Natural killer cell treated with Interleukin-12 subunit alpha and Interleukin-12 subunit beta and Interleukin-15 and Interleukin-18, amount 100 ng/mL, for 72 hours (primary cell): ENCODE measurements around the gene SHISA5. TPM values are rescaled to one million over a fixed set of nuclear protein-coding genes. Genes with fewer than 3 reads are reported as not detected.
"Not testable (repeated sequence)": the region's sequence is repeated elsewhere in the genome, so short reads cannot be mapped to it uniquely, and the experiment has no call there.

Experiments
- ATAC-seq, 2 donors: fragments of 150-1000 bp; cut with Tn5 transposase in 1 of 2; sonication (Bioruptor Pico), chemical (Tn5 transposase) in 1 of 2; 2 replicates each; pipeline ENCODE4 v1.10.0; 2021
- DNase-seq: peaks from one replicate; pipeline ENCODE4 v3.0.0; 2022; ENCODE audit warnings: low spot score
- H3K27ac Mint-ChIP-seq, 2 donors: 1 replicate in 1 of 2; 2 replicates in 1 of 2; pipeline ENCODE4 v1.8.0; 2022; ENCODE audit warnings: mixed read lengths in 2 of 2, mild to moderate bottlenecking in 1 of 2, moderate library complexity in 1 of 2
- H3K27me3 Mint-ChIP-seq, 2 donors: 1 replicate in 1 of 2; 2 replicates in 1 of 2; pipeline ENCODE4 v1.8.0; 2022; ENCODE audit warnings: mixed read lengths in 2 of 2
- H3K36me3 Mint-ChIP-seq: one replicate; pipeline ENCODE4 v1.8.0; 2022; ENCODE audit warnings: mixed read lengths
- H3K4me1 Mint-ChIP-seq, 2 donors: 1 replicate in 1 of 2; 2 replicates in 1 of 2; pipeline ENCODE4 v1.8.0; 2022; ENCODE audit warnings: low read depth in 2 of 2, mixed read lengths in 2 of 2, mild to moderate bottlenecking in 1 of 2
- H3K4me3 Mint-ChIP-seq: one replicate; pipeline ENCODE4 v1.8.0; 2022; ENCODE audit warnings: mixed read lengths
- H3K9me3 Mint-ChIP-seq: 2 replicates; pipeline ENCODE4 v1.8.0; 2022; ENCODE audit warnings: mixed read lengths
- total RNA-seq, 2 donors: library from RNA; stranded (reverse); gene quantifications; one replicate each; pipeline ENCODE4 v1.2.3, GENCODE V29; 2022

Gene SHISA5
- total RNA-seq, 2 donors from 2014 or later, result 88.4 to 126 TPM

DNA sequence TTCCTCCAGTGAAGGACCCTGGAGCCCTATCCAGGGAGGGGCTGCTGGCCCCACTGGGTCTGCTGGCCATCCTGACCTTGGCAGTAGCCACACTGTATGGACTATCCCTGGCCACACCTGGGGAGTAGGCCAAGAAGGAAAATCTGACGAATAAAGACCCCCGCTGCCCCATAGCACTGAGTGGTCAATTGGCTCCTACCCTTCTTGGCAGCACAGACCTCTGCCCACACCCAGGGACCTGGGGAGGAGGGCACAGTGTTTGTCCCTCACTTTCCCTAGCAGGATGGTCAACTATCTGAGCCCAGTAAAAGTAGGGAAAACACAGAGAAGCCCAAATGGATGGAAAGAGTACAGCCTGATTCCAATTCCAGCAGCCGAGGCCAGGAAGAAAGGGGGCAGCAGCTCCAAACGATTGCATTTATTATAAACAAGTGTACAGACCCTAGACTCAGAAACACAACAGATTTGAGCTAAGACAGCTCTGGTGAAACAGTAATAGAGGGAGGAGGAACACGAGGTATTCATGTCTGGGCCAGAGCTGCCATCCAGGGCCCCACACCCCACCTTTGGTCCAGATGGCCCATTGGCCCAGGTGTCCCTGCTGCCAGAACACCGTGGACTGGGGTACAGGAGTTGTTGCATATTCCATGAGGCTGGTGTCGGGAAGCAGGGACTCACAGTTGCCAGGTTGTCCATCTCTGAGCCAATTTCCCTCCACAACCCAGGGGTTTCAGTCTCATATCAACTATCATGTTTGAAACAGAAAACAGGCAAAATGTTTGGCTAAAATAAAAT lies 36.3 kb downstream of the SHISA5 start:
- H3K36me3 Mint-ChIP-seq, result no peaks in the 10 kb centered on the region
- peak overlapping the region; percentile 96 to 100 for H3K27ac Mint-ChIP-seq
- ATAC-seq (no peak), DNase-seq (no peak)
- no peaks in the 10 kb centered on the region for H3K9me3 Mint-ChIP-seq
- no peaks in the 10 kb centered on the region for H3K27me3 Mint-ChIP-seq
- peaks cover 39 to 41% of the 10 kb centered on the region in 2 donors for H3K4me1 Mint-ChIP-seq
- peak overlapping the region; percentile 92 for H3K4me3 Mint-ChIP-seq

DNA sequence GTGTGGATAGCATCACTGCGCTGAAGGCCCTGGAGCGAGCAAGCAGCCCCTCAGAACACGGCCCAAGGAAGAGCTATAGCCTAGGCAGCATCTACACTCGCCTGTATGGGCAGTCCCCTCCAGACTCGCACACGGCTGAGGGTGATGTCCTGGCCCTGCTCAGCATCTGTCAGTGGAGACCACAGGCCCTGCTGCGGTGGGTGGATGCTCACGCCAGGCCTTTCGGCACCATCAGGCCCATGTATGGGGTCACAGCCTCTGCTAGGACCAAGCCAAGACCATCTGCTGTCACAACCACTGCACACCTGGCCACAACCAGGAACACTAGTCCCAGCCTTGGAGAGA lies 36.9 kb downstream of the SHISA5 start:
- no peak for DNase-seq
- Mint-ChIP-seq H3K27me3 (no peaks in the 10 kb centered on the region), H3K4me1 (peaks cover 39 to 41% of the 10 kb centered on the region in 2 donors), H3K27ac (peak overlapping the region; percentile 96 to 100), H3K9me3 (no peaks in the 10 kb centered on the region), H3K4me3 (peak overlapping the region; percentile 92), H3K36me3 (no peaks in the 10 kb centered on the region)
- no peak for ATAC-seq

DNA sequence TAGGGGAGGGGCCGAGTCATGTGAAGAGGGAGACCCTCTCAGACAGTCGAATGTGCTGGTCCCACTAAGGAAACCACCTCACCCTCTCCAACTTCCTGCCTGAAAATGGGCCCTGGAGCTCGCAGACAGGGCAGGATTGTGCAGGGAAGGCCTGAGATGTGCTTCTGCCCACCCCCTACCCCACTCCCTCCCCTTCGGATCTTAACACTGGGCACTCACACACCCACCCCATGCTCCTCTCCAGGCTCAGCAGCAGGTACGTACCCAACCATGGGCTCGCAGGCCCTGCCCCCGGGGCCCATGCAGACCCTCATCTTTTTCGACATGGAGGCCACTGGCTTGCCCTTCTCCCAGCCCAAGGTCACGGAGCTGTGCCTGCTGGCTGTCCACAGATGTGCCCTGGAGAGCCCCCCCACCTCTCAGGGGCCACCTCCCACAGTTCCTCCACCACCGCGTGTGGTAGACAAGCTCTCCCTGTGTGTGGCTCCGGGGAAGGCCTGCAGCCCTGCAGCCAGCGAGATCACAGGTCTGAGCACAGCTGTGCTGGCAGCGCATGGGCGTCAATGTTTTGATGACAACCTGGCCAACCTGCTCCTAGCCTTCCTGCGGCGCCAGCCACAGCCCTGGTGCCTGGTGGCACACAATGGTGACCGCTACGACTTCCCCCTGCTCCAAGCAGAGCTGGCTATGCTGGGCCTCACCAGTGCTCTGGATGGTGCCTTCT lies 37.4 kb downstream of the SHISA5 start:
- no peaks in the 10 kb centered on the region for H3K36me3 Mint-ChIP-seq
- no peaks in the 10 kb centered on the region for H3K9me3 Mint-ChIP-seq
- no peaks in the 10 kb centered on the region for H3K27me3 Mint-ChIP-seq
- peak overlapping the region; percentile 92 for H3K4me3 Mint-ChIP-seq
- H3K27ac Mint-ChIP-seq, result peak overlapping the region; percentile 96 to 100
- no peak for DNase-seq
- peak; percentile 2 to 43 for ATAC-seq
- peaks cover 39 to 41% of the 10 kb centered on the region in 2 donors for H3K4me1 Mint-ChIP-seq

DNA sequence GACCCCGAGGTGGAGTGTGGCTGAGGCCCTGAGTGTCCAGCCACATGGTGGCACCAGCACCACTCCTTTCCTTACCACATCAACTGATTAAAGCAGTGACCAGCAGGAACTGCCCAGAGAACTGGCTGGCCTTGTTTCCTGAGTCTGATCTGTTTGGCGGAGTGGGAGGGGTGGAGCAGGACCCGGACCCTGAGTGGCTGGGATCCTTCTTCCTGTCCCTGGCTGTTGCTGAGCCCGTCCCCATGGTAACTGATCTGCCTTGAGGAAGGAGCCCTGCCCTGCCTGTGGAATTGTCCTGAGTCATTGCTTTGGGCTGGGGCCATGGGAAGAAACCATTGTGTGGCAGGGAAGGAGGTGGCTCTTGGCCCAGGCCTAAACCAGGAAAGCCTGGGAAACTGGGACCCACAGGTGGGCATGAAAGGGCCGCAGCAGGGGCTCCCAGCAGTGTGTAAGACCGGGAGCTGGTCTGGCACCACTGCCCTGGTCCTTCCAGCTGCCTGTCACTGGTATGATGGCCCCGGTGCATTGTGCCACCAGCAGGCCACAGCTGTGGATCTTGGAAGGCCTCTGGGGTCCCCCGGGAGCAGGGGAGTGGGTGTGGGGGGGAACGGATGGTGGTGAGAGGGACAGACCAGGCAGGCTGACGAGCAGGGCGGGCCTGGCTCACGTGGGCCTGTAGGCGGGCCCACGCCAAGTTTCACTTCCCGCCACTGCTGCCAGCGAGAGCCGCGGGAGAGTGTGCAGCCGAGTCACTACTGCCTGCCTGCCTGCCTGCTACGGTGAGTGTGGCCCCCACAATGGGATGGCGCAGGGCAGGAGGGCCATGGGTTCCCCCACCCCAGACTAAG lies 38.2 kb downstream of the SHISA5 start:
- Mint-ChIP-seq H3K27ac (peak overlapping the region; percentile 96 to 100), H3K9me3 (no peaks in the 10 kb centered on the region), H3K4me1 (peaks cover 39 to 41% of the 10 kb centered on the region in 2 donors), H3K27me3 (no peaks in the 10 kb centered on the region), H3K36me3 (no peaks in the 10 kb centered on the region), H3K4me3 (peak overlapping the region; percentile 92)
- ATAC-seq (peak; percentile 95 to 96), DNase-seq (peak; percentile 87)

DNA sequence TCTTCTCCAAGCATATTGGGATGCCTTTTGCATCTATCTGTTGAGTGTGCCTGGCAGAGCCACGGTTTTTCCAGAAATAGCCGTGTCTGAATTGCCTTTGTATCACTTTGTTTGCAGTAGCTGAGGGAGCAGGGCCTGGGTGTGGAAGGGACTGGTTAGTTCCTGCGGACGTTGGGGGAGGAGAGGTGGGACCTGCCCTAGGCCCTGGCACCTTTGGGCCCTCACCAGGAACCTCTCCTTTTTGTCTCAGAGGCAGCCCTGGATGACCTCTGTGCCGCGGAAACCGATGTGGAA lies 38.8 kb downstream of the SHISA5 start:
- DNase-seq (no peak), ATAC-seq (no peak)
- Mint-ChIP-seq H3K4me3 (peak overlapping the region; percentile 92), H3K9me3 (no peaks in the 10 kb centered on the region), H3K27ac (peak overlapping the region; percentile 96 to 100), H3K4me1 (peaks cover 38% of the 10 kb centered on the region in 2 donors), H3K27me3 (no peaks in the 10 kb centered on the region), H3K36me3 (no peaks in the 10 kb centered on the region)

DNA sequence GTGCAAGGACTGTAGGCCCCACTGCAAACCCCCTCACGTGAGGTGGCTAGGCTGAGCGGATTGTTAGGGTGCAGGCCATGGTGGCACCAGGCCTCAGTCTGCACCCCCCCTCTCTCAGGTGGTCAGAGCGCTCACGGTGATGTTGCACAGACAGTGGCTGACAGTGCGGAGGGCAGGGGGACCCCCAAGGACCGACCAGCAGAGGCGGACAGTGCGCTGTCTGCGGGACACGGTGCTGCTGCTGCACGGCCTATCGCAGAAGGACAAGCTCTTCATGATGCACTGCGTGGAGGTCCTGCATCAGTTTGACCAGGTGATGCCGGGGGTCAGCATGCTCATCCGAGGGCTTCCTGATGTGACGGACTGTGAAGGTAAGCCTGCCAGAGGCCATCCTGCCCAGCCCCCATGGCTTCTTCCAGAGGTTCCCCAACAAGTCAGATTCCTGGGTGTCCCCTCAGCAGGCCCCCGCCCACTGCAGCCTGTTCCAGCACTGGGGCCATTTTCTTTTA lies 39.2 kb downstream of the SHISA5 start:
- Mint-ChIP-seq H3K4me1 (peaks cover 34% of the 10 kb centered on the region in 2 donors), H3K27ac (peak overlapping the region; percentile 96 to 100), H3K36me3 (no peaks in the 10 kb centered on the region), H3K4me3 (peak overlapping the region; percentile 92), H3K27me3 (no peaks in the 10 kb centered on the region), H3K9me3 (no peaks in the 10 kb centered on the region)
- DNase-seq (no peak), ATAC-seq (no peak)

DNA sequence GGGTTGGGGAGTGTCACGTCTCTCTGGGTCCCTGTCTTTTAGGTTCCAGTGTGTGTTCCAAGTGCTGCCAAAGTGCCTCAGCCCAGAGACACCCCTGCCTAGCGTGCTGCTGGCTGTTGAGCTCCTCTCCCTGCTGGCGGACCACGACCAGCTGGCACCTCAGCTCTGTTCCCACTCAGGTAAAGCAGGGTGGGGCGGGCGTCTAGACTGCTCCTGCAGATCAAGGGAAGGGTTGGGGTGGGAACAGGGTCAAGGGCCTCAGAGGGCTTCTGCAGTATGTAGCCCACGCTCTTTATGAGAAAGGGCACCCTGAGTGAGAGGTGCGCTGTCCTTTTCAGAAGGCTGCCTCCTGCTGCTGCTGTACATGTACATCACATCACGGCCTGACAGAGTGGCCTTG lies 40.3 kb downstream of the SHISA5 start:
- no peaks in the 10 kb centered on the region for H3K36me3 Mint-ChIP-seq
- DNase-seq (no peak), ATAC-seq (no peak)
- H3K27ac Mint-ChIP-seq, result no peak overlapping the region
- H3K27me3 Mint-ChIP-seq, result no peaks in the 10 kb centered on the region
- no peaks in the 10 kb centered on the region for H3K9me3 Mint-ChIP-seq
- H3K4me3 Mint-ChIP-seq, result no peak overlapping the region
- H3K4me1 Mint-ChIP-seq, result peaks cover 23 to 25% of the 10 kb centered on the region in 2 donors

DNA sequence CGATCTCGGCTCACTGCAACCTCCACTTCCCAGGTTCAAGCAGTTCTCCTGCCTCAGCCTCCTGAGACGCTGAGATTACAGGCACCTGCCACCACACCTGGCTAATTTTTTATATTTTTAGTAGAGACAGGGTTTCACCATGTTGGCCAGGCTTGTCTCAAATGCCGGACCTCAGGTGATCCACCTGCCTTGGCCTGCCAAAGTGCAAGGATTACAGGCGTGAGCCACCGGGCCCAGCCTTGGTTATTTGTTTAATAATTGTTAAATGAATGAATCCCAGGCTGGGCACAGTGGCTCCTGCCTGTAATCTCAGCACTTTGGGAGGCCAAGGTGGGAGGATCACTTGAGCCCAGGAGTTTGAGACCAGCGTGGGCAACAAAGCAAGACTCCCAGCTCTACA lies 42.2 kb downstream of the SHISA5 start:
- H3K9me3 Mint-ChIP-seq, H3K36me3 Mint-ChIP-seq, H3K27ac Mint-ChIP-seq, H3K27me3 Mint-ChIP-seq, H3K4me3 Mint-ChIP-seq, DNase-seq, H3K4me1 Mint-ChIP-seq, ATAC-seq: not testable (repeated sequence)

DNA sequence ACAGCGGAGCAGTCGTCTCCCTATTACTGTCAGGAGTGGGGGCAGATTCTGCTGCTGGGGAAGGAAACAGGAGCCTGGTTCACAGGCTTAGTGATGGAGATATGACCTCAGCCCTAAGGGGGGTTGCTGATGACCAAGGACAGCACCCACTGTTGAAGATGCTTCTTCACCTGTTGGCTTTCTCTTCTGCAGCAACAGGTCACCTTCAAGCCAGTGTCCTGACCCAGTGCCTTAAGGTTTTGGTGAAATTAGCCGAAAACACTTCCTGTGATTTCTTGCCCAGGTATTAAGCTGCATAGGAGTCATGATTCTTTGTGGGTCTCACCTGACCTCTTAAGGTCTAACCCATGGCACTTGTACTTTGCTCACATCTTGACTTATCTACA lies 43.5 kb downstream of the SHISA5 start:
- Mint-ChIP-seq H3K9me3 (no peaks in the 10 kb centered on the region), H3K27me3 (no peaks in the 10 kb centered on the region), H3K36me3 (no peaks in the 10 kb centered on the region), H3K4me3 (no peak overlapping the region), H3K27ac (no peak overlapping the region), H3K4me1 (peaks cover under 1 to 2% of the 10 kb centered on the region in 2 donors)
- no peak for ATAC-seq
- DNase-seq, result no peak

DNA sequence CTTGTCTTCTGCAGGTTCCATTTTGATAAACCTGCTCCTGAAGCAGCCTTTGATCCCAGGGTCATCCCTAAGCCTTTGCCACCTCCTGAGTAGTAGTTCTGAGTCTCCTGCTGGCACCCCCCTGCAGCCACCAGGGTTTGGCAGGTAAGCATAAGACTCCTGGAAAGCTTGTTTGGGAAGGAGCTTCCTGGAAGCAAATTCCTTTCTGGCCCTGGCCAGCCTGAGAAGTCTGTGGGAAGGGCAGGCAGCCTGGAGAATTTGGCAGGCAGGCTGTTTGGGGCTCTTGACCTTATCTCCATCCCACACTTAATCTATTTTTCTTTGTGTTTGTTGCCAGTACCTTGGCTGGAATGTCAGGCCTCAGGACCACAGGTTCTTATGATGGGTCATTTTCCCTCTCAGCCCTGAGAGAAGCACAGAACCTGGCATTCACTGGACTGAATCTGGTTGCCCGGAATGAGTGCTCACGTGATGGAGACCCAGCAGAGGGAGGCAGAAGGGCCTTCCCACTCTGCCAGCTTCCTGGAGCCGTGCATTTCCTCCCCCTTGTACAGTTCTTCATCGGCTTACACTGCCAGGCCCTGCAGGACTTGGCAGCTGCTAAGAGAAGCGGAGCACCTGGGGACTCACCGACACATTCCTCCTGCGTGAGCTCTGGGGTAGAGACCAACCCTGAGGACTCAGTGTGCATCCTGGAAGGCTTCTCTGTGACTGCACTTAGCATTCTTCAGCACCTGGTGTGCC lies 44.0 kb downstream of the SHISA5 start:
- no peaks in the 10 kb centered on the region for H3K4me1 Mint-ChIP-seq
- H3K27me3 Mint-ChIP-seq, result no peaks in the 10 kb centered on the region
- H3K9me3 Mint-ChIP-seq, result no peaks in the 10 kb centered on the region
- DNase-seq (no peak), ATAC-seq (no peak)
- H3K4me3 Mint-ChIP-seq, result no peak overlapping the region
- no peak overlapping the region for H3K27ac Mint-ChIP-seq
- no peaks in the 10 kb centered on the region for H3K36me3 Mint-ChIP-seq

DNA sequence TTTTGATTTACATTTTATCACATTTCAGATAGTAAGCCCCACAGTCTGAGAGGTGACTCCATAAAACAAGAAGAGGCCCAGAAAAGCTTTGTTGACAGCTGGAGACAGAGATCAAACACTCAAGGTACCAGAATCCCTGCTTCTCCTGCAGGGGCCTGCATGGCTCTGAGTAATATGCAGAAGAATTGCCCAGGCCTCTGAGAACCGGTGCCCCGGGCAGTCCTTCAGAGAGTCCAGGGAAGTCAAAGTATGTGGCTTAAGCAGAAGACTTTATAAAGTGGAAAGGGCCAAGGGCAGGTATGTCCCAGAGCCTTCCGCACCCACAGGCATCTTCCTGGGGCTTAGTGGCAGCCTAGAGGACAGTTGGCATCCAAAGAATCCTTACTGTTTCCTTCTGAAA lies 44.6 kb downstream of the SHISA5 start:
- H3K4me1 Mint-ChIP-seq, result no peaks in the 10 kb centered on the region
- DNase-seq (no peak), ATAC-seq (no peak)
- no peak overlapping the region for H3K4me3 Mint-ChIP-seq
- no peaks in the 10 kb centered on the region for H3K9me3 Mint-ChIP-seq
- H3K27ac Mint-ChIP-seq, result no peak overlapping the region
- no peaks in the 10 kb centered on the region for H3K36me3 Mint-ChIP-seq
- no peaks in the 10 kb centered on the region for H3K27me3 Mint-ChIP-seq

DNA sequence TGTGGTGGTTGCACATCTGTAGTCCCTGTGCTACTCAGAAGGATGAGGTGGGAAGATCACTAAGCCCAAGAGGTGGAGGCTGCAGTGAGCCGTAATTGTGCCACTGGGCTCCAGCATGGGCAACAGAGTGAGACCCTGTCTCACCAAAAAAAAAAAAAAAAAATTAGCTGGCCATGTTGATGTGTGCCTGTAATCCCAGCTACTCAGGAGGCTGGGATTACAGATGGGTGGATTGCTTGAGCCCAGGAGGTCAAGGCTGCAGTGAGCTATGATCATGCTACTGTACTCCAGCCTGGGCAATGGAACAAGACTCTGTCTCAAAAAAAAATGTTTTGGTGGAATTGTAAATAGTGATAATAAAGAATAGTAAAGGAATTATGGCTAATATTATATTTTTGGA lies 47.5 kb downstream of the SHISA5 start:
- Mint-ChIP-seq H3K4me1 (no peaks in the 10 kb centered on the region), H3K4me3 (no peak overlapping the region), H3K27ac (no peak overlapping the region), H3K36me3 (peaks cover 10% of the 10 kb centered on the region), H3K9me3 (no peaks in the 10 kb centered on the region), H3K27me3 (no peaks in the 10 kb centered on the region)
- DNase-seq (no peak), ATAC-seq (no peak)

DNA sequence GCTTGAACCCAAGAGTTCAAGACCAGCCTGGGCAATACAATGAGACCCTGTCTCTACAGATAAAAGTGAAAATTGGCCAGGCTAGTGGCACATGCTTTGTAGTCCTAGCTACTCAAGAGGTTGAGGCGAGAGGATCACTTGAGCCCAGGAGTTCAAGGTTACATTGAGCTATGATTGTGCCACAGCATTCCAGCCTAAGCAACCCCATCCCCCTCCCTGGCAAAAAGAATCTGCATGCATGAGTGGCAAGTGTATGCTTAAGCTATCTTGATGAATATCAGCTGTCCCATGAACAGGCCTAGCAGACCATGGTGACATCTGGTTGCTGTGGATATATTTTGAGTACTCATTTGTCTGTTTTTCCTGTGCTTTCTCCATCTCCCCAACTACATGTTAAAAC lies 52.7 kb downstream of the SHISA5 start:
- Mint-ChIP-seq H3K9me3 (no peaks in the 10 kb centered on the region), H3K27ac (no peak overlapping the region), H3K4me1 (peaks cover 17% of the 10 kb centered on the region in 2 donors), H3K27me3 (no peaks in the 10 kb centered on the region), H3K36me3 (peaks cover 12% of the 10 kb centered on the region), H3K4me3 (no peak overlapping the region)
- ATAC-seq (no peak), DNase-seq (no peak)
